Small intestine (tissue), 16 donors: ENCODE data around the gene DDX43. TPM values are rescaled to one million over a fixed set of nuclear protein-coding genes. Genes with fewer than 3 reads are reported as not detected.
A peak's percentile ranks its signal among the peaks of the same experiment; 100 is the strongest.

Experiments used
- DNase-seq, 2 donors: peaks; one replicate each; pipeline versions ENCODE4 v3.0.0 to v3.0.0-alpha.2; 2013
- FAIRE-seq: peaks from 2 replicates; lab custom pipeline; 2012; peaks lifted over from hg19 to GRCh38; lab: Jason Lieb, UNC
- H3K27ac ChIP-seq, 3 donors: one replicate each; pipeline ENCODE4 v1.5.1; 2013; ENCODE audit warnings: low read length in 2 of 3, mild to moderate bottlenecking in 2 of 3, control low read depth in 1 of 3, inconsistent platforms in 1 of 3, low read depth in 1 of 3, moderate library complexity in 1 of 3
- H3K27me3 ChIP-seq, 3 donors: one replicate each; pipeline ENCODE4 v1.6.1; 2013; ENCODE audit warnings: low read length in 3 of 3, inconsistent platforms in 1 of 3; ENCODE audit not compliant: control insufficient read depth in 3 of 3, insufficient read depth in 3 of 3
- H3K36me3 ChIP-seq, 3 donors: one replicate each; pipeline ENCODE4 v1.6.1; 2013; ENCODE audit warnings: low read length in 3 of 3, inconsistent platforms in 1 of 3, low read depth in 1 of 3, mild to moderate bottlenecking in 1 of 3, moderate library complexity in 1 of 3; ENCODE audit not compliant: control insufficient read depth in 3 of 3, insufficient read depth in 2 of 3
- H3K4me1 ChIP-seq, 3 donors: one replicate each; pipeline ENCODE4 v1.6.1; 2013; ENCODE audit warnings: low read length in 2 of 3, inconsistent platforms in 1 of 3, low read depth in 1 of 3, mild to moderate bottlenecking in 1 of 3, moderate library complexity in 1 of 3; ENCODE audit not compliant: control insufficient read depth in 3 of 3, insufficient read depth in 2 of 3
- H3K4me3 ChIP-seq, 3 donors: one replicate each; pipeline ENCODE4 v1.5.1; 2013; ENCODE audit warnings: low read length in 3 of 3, control low read depth in 1 of 3, inconsistent platforms in 1 of 3, low read depth in 1 of 3, mild to moderate bottlenecking in 1 of 3, moderate library complexity in 1 of 3
- H3K9me3 ChIP-seq, 2 donors: one replicate each; pipeline ENCODE4 v1.6.1; 2013; ENCODE audit warnings: low read depth in 1 of 2, low read length in 1 of 2; ENCODE audit not compliant: control insufficient read depth in 2 of 2, insufficient read depth in 1 of 2
- WGBS, 3 donors: extraction: QIAGEN DNeasy Blood & Tissue Kit; methylation state at CpG; one replicate each; pipeline ENCODE4 v1.1.7; 2013; 5-methylcytosine and 5-hydroxymethylcytosine counted together
- long read RNA-seq, 10 donors: transcript quantifications; one replicate each; lab custom pipeline, GENCODE V29; 2026
- polyA plus RNA-seq, 4 donors: library from polyadenylated mRNA; stranded (reverse) in 3 of 4; unstranded in 1 of 4; fragments of 200-250 nt in 3 of 4; fragments of 120-200 nt in 1 of 4; gene quantifications; one replicate each; pipeline versions ENCODE4 v1.2.1 to v1.2.3, GENCODE V29; 2013
- donor health status: healthy with polysubstance abuse.
- donor health status: control.
- donor health status: control.
- donor health status: Bipolar disorder and iron deficiency.
- donor health status: healthy.

Gene DDX43
- polyA plus RNA-seq = 1 to 10 TPM in 1 of 4 donors, under 1 TPM in 2, not detected in 1; 0.38 to 1.6 (median 0.39) TPM
- long read RNA-seq, donor 1 = 0 reads
- long read RNA-seq, donor 2 = 0 reads
- long read RNA-seq, donor 3 = 0 reads
- long read RNA-seq, donor 4 = 0 reads
- long read RNA-seq, donor 5 = 0 reads
- long read RNA-seq, donor 6 = 0 reads
- long read RNA-seq, donor 7 = 0 reads
- long read RNA-seq, donor 8 = 0 reads
- long read RNA-seq, donor 9 = 0 reads
- long read RNA-seq, donor 10 = 0 reads

DNA sequence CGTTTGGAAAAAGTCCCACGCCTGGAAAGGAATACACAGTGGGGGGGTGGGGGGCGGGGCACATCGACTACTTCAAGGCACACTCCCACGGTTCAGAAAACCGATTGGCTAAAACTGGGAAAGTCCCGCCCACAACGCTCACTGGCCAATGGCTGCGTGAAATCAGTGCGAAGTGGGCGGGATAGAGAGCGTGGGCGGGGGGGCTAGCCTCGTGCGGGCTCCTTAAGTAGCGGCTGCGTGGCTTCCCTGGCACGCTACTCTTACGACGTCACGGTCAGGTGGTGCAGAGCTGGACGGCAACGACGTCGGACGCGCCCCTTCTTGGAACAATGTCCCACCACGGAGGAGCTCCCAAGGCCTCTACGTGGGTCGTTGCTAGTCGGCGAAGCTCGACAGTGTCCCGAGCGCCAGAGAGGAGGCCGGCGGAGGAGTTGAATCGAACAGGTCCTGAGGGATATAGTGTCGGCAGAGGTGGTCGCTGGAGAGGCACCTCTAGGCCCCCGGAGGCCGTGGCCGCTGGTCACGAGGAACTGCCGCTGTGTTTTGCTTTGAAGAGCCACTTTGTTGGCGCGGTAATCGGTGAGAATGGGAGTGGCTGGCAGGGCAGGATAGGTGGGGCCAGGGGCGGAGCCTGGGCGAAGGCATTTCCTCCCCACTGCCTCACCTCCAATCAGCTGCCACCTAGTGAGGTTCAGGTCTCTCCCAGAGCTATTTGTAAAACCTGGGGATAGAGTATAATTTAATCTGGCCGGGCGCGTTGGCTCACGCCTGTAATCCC lies at the start of gene DDX43:
DDX43 (plus strand) TSS at position 252 of the 778 bp plus-strand sequence; CDS start at position 330, 78 bp downstream.
- no peak for FAIRE-seq
- WGBS, 3 donors = 71 to 89% (median 73%) methylated on average over 54 of the region's 54 CpGs

DNA sequence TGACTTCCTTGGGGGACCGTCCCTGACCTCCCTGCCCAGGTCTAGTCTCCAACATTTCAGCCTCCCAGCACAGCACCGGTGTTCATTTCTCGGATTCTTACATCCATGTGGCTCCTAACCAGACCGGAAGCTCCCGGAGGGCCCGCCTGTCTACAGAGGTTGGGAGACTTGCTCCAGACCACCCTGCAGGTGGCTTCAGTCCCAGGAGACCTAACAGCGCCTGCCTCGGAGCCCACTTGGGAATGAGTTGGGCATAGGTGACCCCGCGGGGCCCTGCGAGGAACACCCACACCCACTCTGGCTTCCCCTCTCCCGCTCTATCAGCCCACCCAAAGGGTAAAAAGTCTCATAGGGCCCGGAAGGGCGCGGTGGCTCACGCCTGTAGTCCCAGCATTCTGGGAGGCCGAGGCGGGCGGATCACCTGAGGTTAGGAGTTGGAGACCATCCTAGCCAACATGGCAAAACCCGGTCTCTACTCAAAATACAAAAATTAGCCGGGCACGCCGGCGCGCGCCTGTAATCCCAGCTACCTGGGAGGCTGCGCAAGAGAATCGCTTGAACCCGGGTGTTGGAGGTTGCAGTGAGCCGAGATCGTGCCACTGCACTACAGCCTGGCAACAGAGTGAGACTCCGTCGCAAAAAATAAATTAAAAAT lies 46.0 kb upstream of the DDX43 start:
- peaks cover 0 to 2% (median 0%) of the 10 kb centered on the region in 3 donors for H3K36me3 ChIP-seq
- no peak overlapping the region for H3K4me3 ChIP-seq
- 43 to 68% (median 62%) methylated on average over 33 of the region's 33 CpGs for WGBS, 3 donors
- H3K9me3 ChIP-seq = no peaks in the 10 kb centered on the region
- H3K27ac ChIP-seq = no peak overlapping the region
- H3K4me1 ChIP-seq = no peaks in the 10 kb centered on the region
- FAIRE-seq (no peak), DNase-seq (no peak)
- peaks cover 0 to 34% (median 14%) of the 10 kb centered on the region in 3 donors for H3K27me3 ChIP-seq

More for the DNA sequence above, at the start of gene DDX43:
- no peaks in the 10 kb centered on the region for H3K36me3 ChIP-seq
- no peaks in the 10 kb centered on the region for H3K27me3 ChIP-seq
- H3K9me3 ChIP-seq = peaks cover 0 to 7% of the 10 kb centered on the region in 2 donors
- peak within 1 kb of the TSS in 1 of 3 donors; percentile 79 for H3K27ac ChIP-seq
- H3K4me3 ChIP-seq = peak within 1 kb of the TSS in 1 of 3 donors; percentile 26
- DNase-seq = peak; percentile 27 to 33
- H3K4me1 ChIP-seq = no peaks in the 10 kb centered on the region

DNA sequence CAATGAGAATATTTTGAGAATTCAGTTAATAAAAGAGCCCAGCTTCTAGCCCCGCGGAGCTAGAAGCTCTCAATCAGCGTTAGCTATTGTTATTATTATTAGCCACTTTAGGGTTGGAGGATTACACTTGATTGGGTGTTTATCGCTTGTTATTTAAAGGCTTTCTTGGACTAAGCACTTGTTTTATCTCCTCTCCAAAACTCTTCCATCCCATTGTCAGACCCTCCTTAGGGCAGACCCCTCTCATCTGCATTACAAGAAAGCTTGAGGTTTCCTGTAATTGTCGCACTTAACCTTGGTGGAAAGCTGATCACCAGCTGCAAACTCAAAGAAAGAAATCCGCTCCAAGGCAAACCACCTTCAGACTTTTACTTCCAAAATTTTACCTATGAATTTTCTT lies 45.3 kb upstream of the DDX43 start:
- Histone ChIP-seq H3K36me3 (peaks cover 0 to 2% (median 0%) of the 10 kb centered on the region in 3 donors), H3K9me3 (no peaks in the 10 kb centered on the region), H3K4me1 (no peaks in the 10 kb centered on the region), H3K4me3 (no peak overlapping the region), H3K27me3 (peaks cover 0 to 37% (median 14%) of the 10 kb centered on the region in 3 donors), H3K27ac (no peak overlapping the region)
- FAIRE-seq (no peak), DNase-seq (no peak)
- 21 to 39% (median 32%) methylated on average over 6 of the region's 6 CpGs for WGBS, 3 donors

DNA sequence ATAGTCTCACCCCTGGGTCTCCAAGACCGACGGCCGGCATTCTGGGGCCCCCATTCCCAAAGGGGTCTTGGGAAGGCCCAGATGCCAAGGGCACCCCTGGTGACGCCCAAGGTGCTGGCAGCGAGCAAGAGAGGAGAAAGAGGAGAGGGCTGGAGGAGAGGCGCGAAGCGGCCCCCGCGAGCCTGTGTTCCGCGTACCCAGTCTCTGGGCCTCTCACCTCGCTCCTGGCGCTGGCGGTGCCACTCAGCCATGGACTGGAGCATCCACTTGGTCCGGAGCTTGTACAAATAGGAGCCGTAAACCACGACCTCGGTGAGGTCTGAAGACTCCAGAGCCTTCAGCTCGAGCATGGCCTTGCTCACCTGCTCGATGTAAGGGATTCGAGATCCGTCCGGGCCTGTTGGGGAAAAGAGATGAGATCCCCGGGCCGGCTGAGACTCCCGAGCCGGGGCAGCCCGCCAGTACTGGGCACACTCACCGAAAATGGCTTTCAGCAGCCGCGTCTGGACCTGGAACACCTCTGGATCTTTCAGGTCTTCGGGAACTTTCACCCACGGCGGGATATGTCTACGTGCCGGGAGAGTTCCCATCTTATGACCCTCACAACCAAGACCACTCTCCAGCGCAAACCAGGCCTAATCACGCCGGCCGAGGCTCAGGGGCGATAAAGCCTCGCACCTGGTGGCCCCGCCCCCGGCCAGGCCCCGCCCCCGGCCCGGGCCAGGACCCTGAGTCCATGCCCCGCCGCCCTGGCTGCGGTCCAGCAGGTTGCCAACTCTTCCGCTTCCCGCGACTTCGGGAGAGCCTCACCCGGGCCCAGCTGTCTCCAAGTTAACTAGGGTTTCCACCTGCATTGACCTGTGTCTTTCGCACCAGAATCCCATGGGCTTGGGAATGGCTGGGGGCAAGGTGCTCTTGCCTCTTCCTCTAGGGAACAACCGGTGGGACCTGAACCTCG lies 40.7 kb upstream of the DDX43 start, which contains the start of gene DPPA5:
DPPA5 (minus strand) TSS at position 641 of the 958 bp plus-strand sequence; CDS start at position 590, 51 bp downstream.
- Histone ChIP-seq H3K27me3 (peaks cover 0 to 23% (median 2%) of the 10 kb centered on the region in 3 donors), H3K4me3 (no peak within 1 kb of the TSS), H3K27ac (no peak within 1 kb of the TSS), H3K4me1 (no peaks in the 10 kb centered on the region), H3K36me3 (no peaks in the 10 kb centered on the region), H3K9me3 (no peaks in the 10 kb centered on the region)
- DNase-seq (no peak), FAIRE-seq (no peak)
- 79 to 90% (median 88%) methylated on average over 56 to 59 of the region's 59 CpGs for WGBS, 3 donors

DNA sequence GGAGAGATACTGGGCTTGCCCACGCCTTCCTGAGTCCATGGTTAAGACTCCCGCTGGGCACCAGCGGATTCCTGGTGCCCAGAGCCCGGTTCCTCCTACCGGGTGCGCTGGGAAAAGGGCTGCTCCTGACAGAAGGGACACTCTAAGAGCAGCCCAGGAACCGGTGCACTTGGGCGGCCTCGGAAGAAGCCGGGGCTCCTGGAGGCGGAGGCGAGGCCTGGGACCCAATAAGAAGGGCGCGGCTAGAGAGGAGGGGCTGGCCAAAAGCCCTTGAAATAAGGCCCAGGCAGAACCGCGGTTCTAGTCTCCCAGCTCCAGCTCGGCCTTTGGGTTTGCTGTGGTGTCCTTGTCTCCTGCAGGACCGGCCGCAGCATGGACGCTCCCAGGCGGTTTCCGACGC lies 32.3 kb upstream of the DDX43 start, which contains the start of gene KHDC3L:
KHDC3L (plus strand) TSS at position 301 of the 400 bp plus-strand sequence; CDS start at position 373, 72 bp downstream.
- no peaks in the 10 kb centered on the region for H3K4me1 ChIP-seq
- 89 to 91% (median 91%) methylated on average over 23 of the region's 23 CpGs for WGBS, 3 donors
- H3K4me3 ChIP-seq = no peak within 1 kb of the TSS
- H3K27ac ChIP-seq = no peak within 1 kb of the TSS
- peaks cover 0 to 9% of the 10 kb centered on the region in 2 donors for H3K9me3 ChIP-seq
- DNase-seq (no peak), FAIRE-seq (no peak)
- no peaks in the 10 kb centered on the region for H3K27me3 ChIP-seq
- no peaks in the 10 kb centered on the region for H3K36me3 ChIP-seq

DNA sequence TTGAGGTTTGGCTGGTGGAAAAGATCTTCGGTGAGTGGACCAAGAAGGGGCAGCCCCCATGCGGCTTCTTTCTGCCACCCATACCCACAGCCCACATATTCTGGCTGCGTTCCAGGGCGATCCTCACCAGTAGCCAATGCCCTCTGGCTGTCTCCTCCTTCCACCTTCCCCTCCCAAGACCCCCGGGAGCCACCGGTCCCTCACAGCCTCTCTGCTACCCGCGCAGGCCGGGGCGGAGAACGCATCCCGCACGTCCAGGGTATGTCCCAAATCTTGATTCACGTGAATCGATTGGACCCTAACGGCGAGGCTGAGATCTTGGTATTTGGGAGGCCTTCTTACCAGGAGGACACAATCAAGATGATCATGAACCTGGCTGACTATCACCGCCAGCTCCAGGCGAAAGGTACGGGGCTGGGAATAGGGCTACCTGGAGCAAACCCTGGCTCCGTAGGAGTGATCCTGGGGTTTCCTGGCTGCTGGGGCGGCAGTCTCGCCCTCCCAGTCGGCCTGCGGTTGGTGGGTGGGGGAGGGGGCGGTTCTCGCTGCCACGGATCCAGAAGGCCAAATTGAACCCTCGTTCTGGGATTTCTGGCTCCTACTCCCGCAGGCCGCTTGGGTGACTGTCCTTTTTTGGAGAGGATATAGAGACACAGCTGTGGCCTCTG lies 31.6 kb upstream of the DDX43 start:
- no peak for FAIRE-seq
- no peaks in the 10 kb centered on the region for H3K36me3 ChIP-seq

DNA sequence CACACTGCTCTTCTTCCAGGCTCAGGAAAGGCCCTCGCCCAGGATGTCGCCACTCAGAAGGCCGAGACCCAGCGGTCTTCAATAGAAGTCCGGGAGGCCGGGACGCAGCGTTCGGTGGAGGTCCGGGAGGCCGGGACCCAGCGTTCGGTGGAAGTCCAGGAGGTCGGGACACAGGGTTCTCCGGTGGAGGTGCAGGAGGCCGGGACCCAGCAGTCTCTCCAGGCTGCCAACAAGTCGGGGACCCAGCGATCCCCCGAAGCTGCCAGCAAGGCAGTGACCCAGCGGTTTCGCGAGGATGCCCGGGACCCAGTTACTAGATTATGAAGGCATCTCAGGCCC lies 31.1 kb upstream of the DDX43 start:
- DNase-seq = no peak
- Histone ChIP-seq H3K9me3 (peaks cover 0 to 9% of the 10 kb centered on the region in 2 donors), H3K27me3 (no peaks in the 10 kb centered on the region), H3K27ac (no peak overlapping the region), H3K4me3 (no peak overlapping the region), H3K36me3 (no peaks in the 10 kb centered on the region), H3K4me1 (no peaks in the 10 kb centered on the region)
- no peak for FAIRE-seq
- WGBS, 3 donors = 93 to 96% (median 96%) methylated on average over 23 of the region's 23 CpGs

More for the DNA sequence above, 31.6 kb upstream of the DDX43 start:
- Histone ChIP-seq H3K4me1 (no peaks in the 10 kb centered on the region), H3K4me3 (no peak overlapping the region), H3K27me3 (no peaks in the 10 kb centered on the region), H3K27ac (no peak overlapping the region), H3K9me3 (peaks cover 0 to 9% of the 10 kb centered on the region in 2 donors)
- 94 to 95% (median 94%) methylated on average over 29 to 31 of the region's 31 CpGs for WGBS, 3 donors
- DNase-seq = no peak
